GM12892 (cell line): Measurements from ENCODE around the gene RBL2.

Experiments
- DNase-seq: peaks from one replicate; pipeline ENCODE4 v3.0.0; 2011; ENCODE audit not compliant: insufficient read length
- FAIRE-seq: peaks from 2 replicates; lab custom pipeline; 2011; peaks lifted over from hg19 to GRCh38; lab: Jason Lieb, UNC
- POLR2A ChIP-seq: IDR thresholded peaks from 2 replicates; pipeline ENCODE4 v1.6.1; 2011; ENCODE audit warnings: low read depth, low read length, control low read depth
- POLR2AphosphoS5 ChIP-seq: IDR thresholded peaks from 2 replicates; pipeline ENCODE4 v1.6.1; 2011; ENCODE audit warnings: low read depth, low read length, control low read depth
- TAF1 ChIP-seq: IDR thresholded peaks from 2 replicates; pipeline ENCODE4 v1.6.1; 2011; ENCODE audit warnings: low read depth, mild to moderate bottlenecking, control low read depth, low read length, borderline replicate concordance

The RBL2 gene

GRCh38 chr16:53458635-53459034 is 24.4 kb downstream of the RBL2 start:
- TF ChIP-seq TAF1 (no peak), POLR2AphosphoS5 (no peak), POLR2A (no peak)
- no peak for DNase-seq
- FAIRE-seq = no peak

- DNase-seq (no peak), FAIRE-seq (no peak)
- TF ChIP-seq TAF1 = no peak
- no peak for TF ChIP-seq POLR2AphosphoS5
- no peak for TF ChIP-seq POLR2A
Measured at GRCh38 chr16:53465606-53466280, 31.5 kb downstream of the RBL2 start.

GRCh38 chr16:53476867-53477266 is 42.6 kb downstream of the RBL2 start:
- FAIRE-seq (no peak), DNase-seq (no peak)
- TF ChIP-seq POLR2AphosphoS5 (no peak), POLR2A (no peak), TAF1 (no peak)

GRCh38 chr16:53478965-53479364 is 44.7 kb downstream of the RBL2 start:
- FAIRE-seq = no peak
- no peak for TF ChIP-seq TAF1
- no peak for TF ChIP-seq POLR2AphosphoS5

GRCh38 chr16:53480394-53480793 is 46.1 kb downstream of the RBL2 start:
- FAIRE-seq (no peak), DNase-seq (no peak)

More at GRCh38 chr16:53478965-53479364, 44.7 kb downstream of the RBL2 start:
- DNase-seq = no peak

GRCh38 chr16:53482123-53482522 is 47.9 kb downstream of the RBL2 start:
- DNase-seq = no peak
- no peak for FAIRE-seq
- TF ChIP-seq POLR2A = no peak
- TF ChIP-seq TAF1 = no peak
- no peak for TF ChIP-seq POLR2AphosphoS5

More at GRCh38 chr16:53480394-53480793, 46.1 kb downstream of the RBL2 start:
- TF ChIP-seq TAF1 = no peak
- TF ChIP-seq POLR2A = no peak
- TF ChIP-seq POLR2AphosphoS5 = no peak

- no peak for TF ChIP-seq TAF1
- no peak for TF ChIP-seq POLR2AphosphoS5
- TF ChIP-seq POLR2A = no peak
- no peak for FAIRE-seq
- no peak for DNase-seq
Measured at GRCh38 chr16:53484542-53484941, 50.3 kb downstream of the RBL2 start.

GRCh38 chr16:53486230-53486629 is 52.0 kb downstream of the RBL2 start:
- no peak for TF ChIP-seq POLR2A
- no peak for TF ChIP-seq TAF1
- TF ChIP-seq POLR2AphosphoS5 = no peak
- DNase-seq (no peak), FAIRE-seq (no peak)

- DNase-seq (no peak), FAIRE-seq (no peak)
- TF ChIP-seq POLR2AphosphoS5 (no peak), POLR2A (no peak), TAF1 (no peak)
Measured at GRCh38 chr16:53489755-53490154, 55.5 kb downstream of the RBL2 start.

- TF ChIP-seq TAF1 (no peak), POLR2AphosphoS5 (no peak), POLR2A (no peak)
- DNase-seq = no peak
- no peak for FAIRE-seq
Measured at GRCh38 chr16:53492503-53492902, 58.2 kb downstream of the RBL2 start.

- DNase-seq = no peak
- TF ChIP-seq POLR2A = no peak
- FAIRE-seq = no peak
Measured at GRCh38 chr16:53494636-53495035, 60.4 kb downstream of the RBL2 start.

- TF ChIP-seq TAF1 (no peak), POLR2A (no peak), POLR2AphosphoS5 (no peak)
- FAIRE-seq (no peak), DNase-seq (no peak)
Measured at GRCh38 chr16:53495325-53495724, 61.1 kb downstream of the RBL2 start.
